HL-60 (cell line): ENCODE results near the gene PRDM12.

Experiments used
- DNase-seq, 2 experiments: peaks; one replicate each; pipeline ENCODE4 v3.0.0-alpha.2; 2010 to 2020; ENCODE audit warnings: low read depth in 1 of 2, low spot score in 1 of 2
- H3K27ac ChIP-seq: fragments of 250-450 bp; sonication (Bioruptor Pico); replicated peaks from 2 replicates; pipeline ENCODE4 v1.5.1; 2020; ENCODE audit warnings: mild to moderate bottlenecking, moderate library complexity
- H3K27me3 ChIP-seq: fragments of 250-450 bp; sonication (Bioruptor Pico); 2 replicates; pipeline ENCODE4 v1.5.1; 2021; ENCODE audit warnings: mild to moderate bottlenecking, moderate library complexity; ENCODE audit not compliant: insufficient read depth, poor library complexity, severe bottlenecking
- H3K4me3 ChIP-seq: replicated peaks from 2 replicates; pipeline ENCODE4 v1.5.1; 2011; ENCODE audit warnings: mild to moderate bottlenecking, control low read depth, low read length; ENCODE audit not compliant: insufficient read depth
- GABPA ChIP-seq: IDR thresholded peaks from 2 replicates; pipeline ENCODE4 v1.6.1; 2012; ENCODE audit warnings: low read depth
- POLR2AphosphoS5 ChIP-seq: IDR thresholded peaks from 2 replicates; pipeline ENCODE4 v1.6.1; 2012; ENCODE audit warnings: low read depth
- SPI1 ChIP-seq: IDR thresholded peaks from 2 replicates; pipeline ENCODE4 v1.6.1; 2012; ENCODE audit warnings: low read depth, mild to moderate bottlenecking, borderline replicate concordance
- long read RNA-seq: library from polyadenylated mRNA; unstranded; transcript quantifications from one replicate; pipeline ENCODE4 v2.0.0, GENCODE V29; 2020
- TF ChIP-seq, protein P1 (sequence below): IDR thresholded peaks from 2 replicates; pipeline ENCODE4 v1.6.1; 2012; ENCODE audit warnings: low read depth; ENCODE audit not compliant: insufficient replicate concordance
- TF ChIP-seq, protein P2 (sequence below): IDR thresholded peaks from one replicate; pipeline ENCODE4 v1.5.1; 2011; ENCODE audit warnings: low read length, control low read depth, inconsistent platforms; ENCODE audit not compliant: insufficient read depth

PRDM12 gene
- long read RNA-seq: 0 reads

DNA sequence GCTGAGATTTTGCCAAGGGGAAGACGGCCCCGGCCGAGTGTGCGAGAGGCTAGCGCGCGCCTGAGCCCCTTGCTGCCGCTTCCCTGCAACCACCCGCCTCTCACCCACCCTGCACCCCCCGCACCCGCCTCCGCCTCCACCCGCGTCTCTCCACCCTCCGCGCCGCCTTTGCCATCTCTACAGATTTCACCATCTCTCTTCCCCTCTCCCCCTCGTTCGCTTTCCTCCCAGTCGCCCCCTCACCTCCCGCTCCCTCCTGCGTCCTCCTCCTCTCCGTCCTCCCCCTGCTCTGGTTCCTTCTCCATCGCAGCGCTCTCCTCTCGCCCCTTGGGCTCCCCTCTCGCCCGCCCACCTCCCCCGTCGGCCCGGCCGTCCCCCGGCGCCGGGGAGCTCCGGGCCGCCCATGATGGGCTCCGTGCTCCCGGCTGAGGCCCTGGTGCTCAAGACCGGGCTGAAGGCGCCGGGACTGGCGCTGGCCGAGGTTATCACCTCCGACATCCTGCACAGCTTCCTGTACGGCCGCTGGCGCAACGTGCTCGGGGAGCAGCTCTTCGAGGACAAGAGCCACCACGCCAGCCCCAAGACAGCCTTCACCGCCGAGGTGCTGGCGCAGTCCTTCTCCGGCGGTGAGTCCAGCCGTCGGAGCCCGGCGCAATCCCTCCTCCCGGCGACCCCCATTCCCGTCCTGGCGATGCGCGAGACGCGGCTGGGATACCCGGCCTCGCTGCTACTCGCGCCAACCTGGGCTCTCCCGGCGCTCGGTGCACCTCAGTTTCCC is at the start of gene PRDM12:
PRDM12 (plus strand) TSS at position 344 of the 778 bp plus-strand sequence; CDS start at position 404, 60 bp downstream.
- Histone ChIP-seq H3K27me3 (peaks cover 82% of the 10 kb centered on the region), H3K4me3 (no peak within 1 kb of the TSS), H3K27ac (no peak within 1 kb of the TSS)
- DNase-seq: no peak
- no peak for TF ChIP-seq GABPA
- TF ChIP-seq POLR2AphosphoS5: no peak

DNA sequence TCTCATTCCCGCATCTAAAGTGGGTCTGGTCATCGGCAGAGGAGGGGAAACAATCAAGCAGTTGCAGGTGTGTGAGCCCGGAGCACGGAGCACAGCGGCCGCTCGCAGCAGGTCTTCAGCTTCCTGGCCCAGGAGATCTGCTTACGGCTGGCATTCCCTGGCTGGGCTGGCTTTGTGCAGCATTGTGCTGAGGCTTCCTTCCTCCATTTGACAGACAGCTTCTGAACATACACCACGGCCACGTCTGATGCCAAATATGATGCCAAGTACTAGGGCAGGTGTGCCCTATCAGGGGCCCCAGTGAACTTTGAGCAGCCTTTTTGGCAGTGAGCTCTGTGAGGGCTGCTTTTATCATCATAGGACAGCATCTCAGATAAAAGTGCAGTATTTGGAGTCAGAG is 47.9 kb upstream of the PRDM12 start:
- no peak for DNase-seq
- no peak overlapping the region for H3K27ac ChIP-seq
- H3K27me3 ChIP-seq: no peaks in the 10 kb centered on the region
- TF ChIP-seq, protein P1, sequence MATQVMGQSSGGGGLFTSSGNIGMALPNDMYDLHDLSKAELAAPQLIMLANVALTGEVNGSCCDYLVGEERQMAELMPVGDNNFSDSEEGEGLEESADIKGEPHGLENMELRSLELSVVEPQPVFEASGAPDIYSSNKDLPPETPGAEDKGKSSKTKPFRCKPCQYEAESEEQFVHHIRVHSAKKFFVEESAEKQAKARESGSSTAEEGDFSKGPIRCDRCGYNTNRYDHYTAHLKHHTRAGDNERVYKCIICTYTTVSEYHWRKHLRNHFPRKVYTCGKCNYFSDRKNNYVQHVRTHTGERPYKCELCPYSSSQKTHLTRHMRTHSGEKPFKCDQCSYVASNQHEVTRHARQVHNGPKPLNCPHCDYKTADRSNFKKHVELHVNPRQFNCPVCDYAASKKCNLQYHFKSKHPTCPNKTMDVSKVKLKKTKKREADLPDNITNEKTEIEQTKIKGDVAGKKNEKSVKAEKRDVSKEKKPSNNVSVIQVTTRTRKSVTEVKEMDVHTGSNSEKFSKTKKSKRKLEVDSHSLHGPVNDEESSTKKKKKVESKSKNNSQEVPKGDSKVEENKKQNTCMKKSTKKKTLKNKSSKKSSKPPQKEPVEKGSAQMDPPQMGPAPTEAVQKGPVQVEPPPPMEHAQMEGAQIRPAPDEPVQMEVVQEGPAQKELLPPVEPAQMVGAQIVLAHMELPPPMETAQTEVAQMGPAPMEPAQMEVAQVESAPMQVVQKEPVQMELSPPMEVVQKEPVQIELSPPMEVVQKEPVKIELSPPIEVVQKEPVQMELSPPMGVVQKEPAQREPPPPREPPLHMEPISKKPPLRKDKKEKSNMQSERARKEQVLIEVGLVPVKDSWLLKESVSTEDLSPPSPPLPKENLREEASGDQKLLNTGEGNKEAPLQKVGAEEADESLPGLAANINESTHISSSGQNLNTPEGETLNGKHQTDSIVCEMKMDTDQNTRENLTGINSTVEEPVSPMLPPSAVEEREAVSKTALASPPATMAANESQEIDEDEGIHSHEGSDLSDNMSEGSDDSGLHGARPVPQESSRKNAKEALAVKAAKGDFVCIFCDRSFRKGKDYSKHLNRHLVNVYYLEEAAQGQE: no peak
- TF ChIP-seq SPI1: no peak
- TF ChIP-seq, protein P2, sequence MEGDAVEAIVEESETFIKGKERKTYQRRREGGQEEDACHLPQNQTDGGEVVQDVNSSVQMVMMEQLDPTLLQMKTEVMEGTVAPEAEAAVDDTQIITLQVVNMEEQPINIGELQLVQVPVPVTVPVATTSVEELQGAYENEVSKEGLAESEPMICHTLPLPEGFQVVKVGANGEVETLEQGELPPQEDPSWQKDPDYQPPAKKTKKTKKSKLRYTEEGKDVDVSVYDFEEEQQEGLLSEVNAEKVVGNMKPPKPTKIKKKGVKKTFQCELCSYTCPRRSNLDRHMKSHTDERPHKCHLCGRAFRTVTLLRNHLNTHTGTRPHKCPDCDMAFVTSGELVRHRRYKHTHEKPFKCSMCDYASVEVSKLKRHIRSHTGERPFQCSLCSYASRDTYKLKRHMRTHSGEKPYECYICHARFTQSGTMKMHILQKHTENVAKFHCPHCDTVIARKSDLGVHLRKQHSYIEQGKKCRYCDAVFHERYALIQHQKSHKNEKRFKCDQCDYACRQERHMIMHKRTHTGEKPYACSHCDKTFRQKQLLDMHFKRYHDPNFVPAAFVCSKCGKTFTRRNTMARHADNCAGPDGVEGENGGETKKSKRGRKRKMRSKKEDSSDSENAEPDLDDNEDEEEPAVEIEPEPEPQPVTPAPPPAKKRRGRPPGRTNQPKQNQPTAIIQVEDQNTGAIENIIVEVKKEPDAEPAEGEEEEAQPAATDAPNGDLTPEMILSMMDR: no peak
- TF ChIP-seq GABPA: no peak
- TF ChIP-seq POLR2AphosphoS5: no peak
- no peak overlapping the region for H3K4me3 ChIP-seq

DNA sequence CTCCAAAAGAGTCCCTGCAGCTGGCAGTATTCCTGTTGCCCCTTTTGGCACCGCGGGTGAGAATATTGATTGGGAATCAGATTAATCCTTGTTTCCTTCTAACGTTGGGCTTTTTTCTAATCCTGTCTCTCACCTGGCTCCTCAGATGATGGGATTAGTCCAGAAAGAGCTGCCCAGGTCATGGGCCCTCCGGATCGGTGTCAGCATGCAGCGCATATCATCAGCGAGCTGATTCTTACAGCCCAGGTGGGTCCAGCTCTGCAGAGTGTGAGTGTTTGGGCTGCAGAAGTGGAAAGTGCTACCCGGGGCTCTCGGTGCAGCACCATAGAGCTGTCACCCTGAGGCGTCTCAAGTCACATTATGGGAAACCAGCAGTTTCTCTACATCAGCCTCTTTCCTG is 40.9 kb upstream of the PRDM12 start:
- DNase-seq: no peak
- TF ChIP-seq, protein P2: no peak
- TF ChIP-seq GABPA: no peak
- TF ChIP-seq POLR2AphosphoS5: no peak
- no peak for TF ChIP-seq SPI1
- TF ChIP-seq, protein P1: no peak
- no peaks in the 10 kb centered on the region for H3K27me3 ChIP-seq
- H3K4me3 ChIP-seq: no peak overlapping the region
- H3K27ac ChIP-seq: no peak overlapping the region

DNA sequence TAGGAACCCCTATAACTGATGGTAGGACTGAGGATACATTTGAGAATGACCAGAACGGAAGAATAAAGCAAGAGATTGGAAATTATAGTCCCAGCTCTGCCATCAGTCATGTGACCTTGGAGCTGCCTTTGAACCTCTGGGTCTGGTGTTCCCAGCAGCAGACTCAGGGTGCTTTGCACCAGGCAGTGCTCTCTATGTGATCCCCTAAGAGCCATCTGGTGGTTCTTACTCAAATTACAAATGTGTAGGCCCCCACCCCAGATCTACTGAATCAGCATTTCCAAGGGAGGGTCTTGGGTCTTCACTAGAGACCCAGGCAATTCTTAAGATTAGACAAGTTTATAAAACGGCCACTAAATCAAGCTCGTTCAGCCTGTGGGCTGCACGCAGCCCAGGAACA is 40.2 kb upstream of the PRDM12 start:
- H3K27me3 ChIP-seq: no peaks in the 10 kb centered on the region
- no peak overlapping the region for H3K27ac ChIP-seq
- TF ChIP-seq, protein P1: no peak
- TF ChIP-seq, protein P2: no peak
- no peak for TF ChIP-seq SPI1
- TF ChIP-seq GABPA: no peak
- TF ChIP-seq POLR2AphosphoS5: no peak
- no peak for DNase-seq
- no peak overlapping the region for H3K4me3 ChIP-seq
